ENCODE measurements around the gene DAB1. TPM values are rescaled to one million over a fixed set of nuclear protein-coding genes. Genes with fewer than 3 reads are reported as not detected.

Gene DAB1
- total and polyA plus RNA-seq, 4 donors: 0.05 to 2.6 (median 1.8) TPM

- Histone ChIP-seq H3K27me3 (ENCODE audit: control insufficient read depth in 1 of 2, insufficient read depth in 2 of 2, low read length in 1 of 2) (no peaks in the 10 kb centered on the region), H3K36me3 (ENCODE audit: control insufficient read depth in 1 of 2, insufficient read depth in 2 of 2, low read length in 1 of 2) (no peaks in the 10 kb centered on the region), H3K9me3 (ENCODE audit: control insufficient read depth, low read length) (no peaks in the 10 kb centered on the region), H3K4me1 (ENCODE audit: control insufficient read depth in 1 of 2, insufficient read depth in 2 of 2, low read length in 2 of 2) (no peaks in the 10 kb centered on the region), H3K4me3 (ENCODE audit: low read length in 2 of 2) (no peak overlapping the region), H3K27ac (ENCODE audit: low read depth in 1 of 2, low read length in 2 of 2) (no peak overlapping the region)
- intact Hi-C loops (cut with DNase I): no loop called here
- DNase-seq: no peak
- 53 to 64% methylated on average over 2 of the region's 2 CpGs for WGBS, 2 donors
- ATAC-seq (ENCODE audit: low FRiP score): no peak
These were observed 224.9 kb downstream of the DAB1 start for GRCh38 chr1:57198912-57199311.

GRCh38 chr1:57195436-57195941 lies 228.4 kb downstream of the DAB1 start:
- intact Hi-C loops (cut with DNase I): no loop called here
- Histone ChIP-seq H3K27me3 (ENCODE audit: control insufficient read depth in 1 of 2, insufficient read depth in 2 of 2, low read length in 1 of 2) (no peaks in the 10 kb centered on the region), H3K4me3 (ENCODE audit: low read length in 2 of 2) (no peak overlapping the region), H3K27ac (ENCODE audit: low read depth in 1 of 2, low read length in 2 of 2) (no peak overlapping the region), H3K36me3 (ENCODE audit: control insufficient read depth in 1 of 2, insufficient read depth in 2 of 2, low read length in 1 of 2) (no peaks in the 10 kb centered on the region), H3K4me1 (ENCODE audit: control insufficient read depth in 1 of 2, insufficient read depth in 2 of 2, low read length in 2 of 2) (no peaks in the 10 kb centered on the region), H3K9me3 (ENCODE audit: control insufficient read depth, low read length) (no peaks in the 10 kb centered on the region)
- DNase-seq (no peak), ATAC-seq (ENCODE audit: low FRiP score) (no peak)
- 50 to 65% methylated on average over 1 of the region's 1 CpG for WGBS, 2 donors

- intact Hi-C loops (cut with DNase I): no loop called here
- H3K27ac ChIP-seq (ENCODE audit: low read depth in 1 of 2, low read length in 2 of 2): no peak overlapping the region
- no peak for DNase-seq
- 80 to 89% methylated on average over 2 of the region's 2 CpGs for WGBS, 2 donors
- H3K4me3 ChIP-seq (ENCODE audit: low read length in 2 of 2): no peak overlapping the region
- no peaks in the 10 kb centered on the region for H3K27me3 ChIP-seq (ENCODE audit: control insufficient read depth in 1 of 2, insufficient read depth in 2 of 2, low read length in 1 of 2)
- H3K9me3 ChIP-seq (ENCODE audit: control insufficient read depth, low read length): no peaks in the 10 kb centered on the region
- H3K4me1 ChIP-seq (ENCODE audit: control insufficient read depth in 1 of 2, insufficient read depth in 2 of 2, low read length in 2 of 2): no peaks in the 10 kb centered on the region
- no peak for ATAC-seq (ENCODE audit: low FRiP score)
- no peaks in the 10 kb centered on the region for H3K36me3 ChIP-seq (ENCODE audit: control insufficient read depth in 1 of 2, insufficient read depth in 2 of 2, low read length in 1 of 2)
These were observed 231.6 kb downstream of the DAB1 start for GRCh38 chr1:57192222-57192621.

- Histone ChIP-seq H3K27ac (ENCODE audit: low read depth in 1 of 2, low read length in 2 of 2) (no peak overlapping the region), H3K4me1 (ENCODE audit: control insufficient read depth in 1 of 2, insufficient read depth in 2 of 2, low read length in 2 of 2) (no peaks in the 10 kb centered on the region), H3K9me3 (ENCODE audit: control insufficient read depth, low read length) (no peaks in the 10 kb centered on the region), H3K4me3 (ENCODE audit: low read length in 2 of 2) (no peak overlapping the region), H3K27me3 (ENCODE audit: control insufficient read depth in 1 of 2, insufficient read depth in 2 of 2, low read length in 1 of 2) (no peaks in the 10 kb centered on the region), H3K36me3 (ENCODE audit: control insufficient read depth in 1 of 2, insufficient read depth in 2 of 2, low read length in 1 of 2) (no peaks in the 10 kb centered on the region)
- DNase-seq (no peak), ATAC-seq (ENCODE audit: low FRiP score) (no peak)
- intact Hi-C loops (cut with DNase I): no loop called here
- 75 to 83% methylated on average over 2 of the region's 2 CpGs for WGBS, 2 donors
These were observed 233.0 kb downstream of the DAB1 start for GRCh38 chr1:57190898-57191297.

- no peak for DNase-seq
- H3K4me1 ChIP-seq (ENCODE audit: control insufficient read depth in 1 of 2, insufficient read depth in 2 of 2, low read length in 2 of 2): no peaks in the 10 kb centered on the region
- no peak for ATAC-seq (ENCODE audit: low FRiP score)
- no peaks in the 10 kb centered on the region for H3K27me3 ChIP-seq (ENCODE audit: control insufficient read depth in 1 of 2, insufficient read depth in 2 of 2, low read length in 1 of 2)
- WGBS, 2 donors: 58 to 72% methylated on average over 2 of the region's 2 CpGs
- intact Hi-C loops (cut with DNase I): no loop called here
- H3K27ac ChIP-seq (ENCODE audit: low read depth in 1 of 2, low read length in 2 of 2): no peak overlapping the region
- H3K36me3 ChIP-seq (ENCODE audit: control insufficient read depth in 1 of 2, insufficient read depth in 2 of 2, low read length in 1 of 2): no peaks in the 10 kb centered on the region
- H3K4me3 ChIP-seq (ENCODE audit: low read length in 2 of 2): no peak overlapping the region
- H3K9me3 ChIP-seq (ENCODE audit: control insufficient read depth, low read length): no peaks in the 10 kb centered on the region
These were observed 235.7 kb downstream of the DAB1 start for GRCh38 chr1:57188168-57188567.

- intact Hi-C loops (cut with DNase I): no loop called here
- 95 to 96% methylated on average over 3 of the region's 3 CpGs for WGBS, 2 donors
- DNase-seq (no peak), ATAC-seq (ENCODE audit: low FRiP score) (no peak)
- Histone ChIP-seq H3K4me1 (ENCODE audit: control insufficient read depth in 1 of 2, insufficient read depth in 2 of 2, low read length in 2 of 2) (no peaks in the 10 kb centered on the region), H3K36me3 (ENCODE audit: control insufficient read depth in 1 of 2, insufficient read depth in 2 of 2, low read length in 1 of 2) (no peaks in the 10 kb centered on the region), H3K9me3 (ENCODE audit: control insufficient read depth, low read length) (no peaks in the 10 kb centered on the region), H3K27me3 (ENCODE audit: control insufficient read depth in 1 of 2, insufficient read depth in 2 of 2, low read length in 1 of 2) (no peaks in the 10 kb centered on the region), H3K4me3 (ENCODE audit: low read length in 2 of 2) (no peak overlapping the region), H3K27ac (ENCODE audit: low read depth in 1 of 2, low read length in 2 of 2) (no peak overlapping the region)
These were observed 237.4 kb downstream of the DAB1 start for GRCh38 chr1:57186455-57186854.

GRCh38 chr1:57179001-57179400 lies 244.9 kb downstream of the DAB1 start:
- ATAC-seq (ENCODE audit: low FRiP score) (no peak), DNase-seq (no peak)
- no peaks in the 10 kb centered on the region for H3K36me3 ChIP-seq (ENCODE audit: control insufficient read depth in 1 of 2, insufficient read depth in 2 of 2, low read length in 1 of 2)
- H3K27me3 ChIP-seq (ENCODE audit: control insufficient read depth in 1 of 2, insufficient read depth in 2 of 2, low read length in 1 of 2): no peaks in the 10 kb centered on the region
- intact Hi-C loops (cut with DNase I): no loop called here
- 44 to 64% methylated on average over 4 of the region's 4 CpGs for WGBS, 2 donors
- peaks cover 1% of the 10 kb centered on the region for H3K9me3 ChIP-seq (ENCODE audit: control insufficient read depth, low read length)
- no peak overlapping the region for H3K4me3 ChIP-seq (ENCODE audit: low read length in 2 of 2)
- no peak overlapping the region for H3K27ac ChIP-seq (ENCODE audit: low read depth in 1 of 2, low read length in 2 of 2)
- H3K4me1 ChIP-seq (ENCODE audit: control insufficient read depth in 1 of 2, insufficient read depth in 2 of 2, low read length in 2 of 2): no peaks in the 10 kb centered on the region

- Histone ChIP-seq H3K36me3 (ENCODE audit: control insufficient read depth in 1 of 2, insufficient read depth in 2 of 2, low read length in 1 of 2) (no peaks in the 10 kb centered on the region), H3K4me3 (ENCODE audit: low read length in 2 of 2) (no peak overlapping the region), H3K9me3 (ENCODE audit: control insufficient read depth, low read length) (peaks cover 1% of the 10 kb centered on the region), H3K27me3 (ENCODE audit: control insufficient read depth in 1 of 2, insufficient read depth in 2 of 2, low read length in 1 of 2) (no peaks in the 10 kb centered on the region), H3K27ac (ENCODE audit: low read depth in 1 of 2, low read length in 2 of 2) (no peak overlapping the region), H3K4me1 (ENCODE audit: control insufficient read depth in 1 of 2, insufficient read depth in 2 of 2, low read length in 2 of 2) (no peaks in the 10 kb centered on the region)
- ATAC-seq (ENCODE audit: low FRiP score) (no peak), DNase-seq (no peak)
- intact Hi-C loops (cut with DNase I): no loop called here
- WGBS, 2 donors: 68 to 83% methylated on average over 5 of the region's 5 CpGs
These were observed 248.4 kb downstream of the DAB1 start for GRCh38 chr1:57175506-57175905.

- WGBS, 2 donors: 72 to 80% methylated on average over 1 of the region's 1 CpG
- DNase-seq (no peak), ATAC-seq (ENCODE audit: low FRiP score) (no peak)
- H3K36me3 ChIP-seq (ENCODE audit: control insufficient read depth in 1 of 2, insufficient read depth in 2 of 2, low read length in 1 of 2): no peaks in the 10 kb centered on the region
- H3K27me3 ChIP-seq (ENCODE audit: control insufficient read depth in 1 of 2, insufficient read depth in 2 of 2, low read length in 1 of 2): no peaks in the 10 kb centered on the region
- no peak overlapping the region for H3K4me3 ChIP-seq (ENCODE audit: low read length in 2 of 2)
- intact Hi-C loops (cut with DNase I): no loop called here
- no peak overlapping the region for H3K27ac ChIP-seq (ENCODE audit: low read depth in 1 of 2, low read length in 2 of 2)
- H3K9me3 ChIP-seq (ENCODE audit: control insufficient read depth, low read length): peaks cover 1% of the 10 kb centered on the region
- no peaks in the 10 kb centered on the region for H3K4me1 ChIP-seq (ENCODE audit: control insufficient read depth in 1 of 2, insufficient read depth in 2 of 2, low read length in 2 of 2)
These were observed 251.8 kb downstream of the DAB1 start for GRCh38 chr1:57172040-57172439.
